HepG2 (cell line): ENCODE results near the gene SLC25A45. TPM values are rescaled to one million over a fixed set of nuclear protein-coding genes. Genes with fewer than 3 reads are reported as not detected.

Experiments
- MEIS1 ChIP-seq: sonication (generic); formaldehyde crosslinking; IDR thresholded peaks from 2 replicates; pipeline ENCODE4 v1.9.0; 2021; ENCODE audit warnings: mild to moderate bottlenecking, missing genetic modification reagents, moderate library complexity, borderline replicate concordance
- NFATC3 ChIP-seq: sonication (generic); formaldehyde crosslinking; IDR thresholded peaks from 2 replicates; pipeline ENCODE4 v1.5.1; 2020; ENCODE audit warnings: mild to moderate bottlenecking, missing genetic modification reagents
- NFYC ChIP-seq: IDR thresholded peaks from 2 replicates; pipeline ENCODE4 v1.6.1; 2016; ENCODE audit warnings: missing genetic modification reagents, missing compliant biosample characterization
- SAFB2 ChIP-seq: sonication (generic); formaldehyde crosslinking; IDR thresholded peaks from 2 replicates; pipeline ENCODE4 v1.5.1; 2020; ENCODE audit warnings: missing genetic modification reagents, low read depth, mild to moderate bottlenecking, borderline replicate concordance
- THAP9 ChIP-seq: sonication (generic); formaldehyde crosslinking; IDR thresholded peaks from 2 replicates; pipeline ENCODE4; 2020; ENCODE audit warnings: missing genetic modification reagents, mild to moderate bottlenecking, borderline replicate concordance
- ZBTB2 ChIP-seq: sonication (generic); formaldehyde crosslinking; IDR thresholded peaks from 2 replicates; pipeline ENCODE4 v1.8.0; 2022; ENCODE audit warnings: low read depth, missing genetic modification reagents
- ZC3H13 ChIP-seq: sonication (generic); formaldehyde crosslinking; IDR thresholded peaks from 2 replicates; pipeline ENCODE4 v1.8.1; 2023; ENCODE audit warnings: mild to moderate bottlenecking, missing genetic modification reagents, moderate library complexity
- ZGPAT ChIP-seq: IDR thresholded peaks from 2 replicates; pipeline ENCODE4 v1.6.1; 2016; ENCODE audit warnings: mild to moderate bottlenecking
- ZKSCAN5 ChIP-seq: sonication (generic); formaldehyde crosslinking; IDR thresholded peaks from 2 replicates; pipeline ENCODE4 v1.5.1; 2020; ENCODE audit warnings: mild to moderate bottlenecking, missing genetic modification reagents
- ZMAT3 ChIP-seq: sonication (generic); formaldehyde crosslinking; conservative IDR thresholded peaks from 2 replicates; pipeline ENCODE4 v1.7.0; 2021; ENCODE audit warnings: missing genetic modification reagents
- ZNF142 ChIP-seq: sonication (generic); formaldehyde crosslinking; IDR thresholded peaks from 2 replicates; pipeline ENCODE4 v1.4.0; 2020; ENCODE audit warnings: missing genetic modification reagents
- ZNF33A ChIP-seq: sonication (generic); formaldehyde crosslinking; IDR thresholded peaks from 2 replicates; pipeline ENCODE4 v1.5.1; 2020; ENCODE audit warnings: missing genetic modification reagents, mild to moderate bottlenecking, moderate library complexity, borderline replicate concordance
- ZNF589 ChIP-seq: sonication (generic); formaldehyde crosslinking; conservative IDR thresholded peaks from 2 replicates; pipeline ENCODE4 v1.8.0; 2022; ENCODE audit warnings: mild to moderate bottlenecking, moderate library complexity, missing genetic modification reagents
- polyA plus RNA-seq, 8 experiments: library from polyadenylated mRNA; depleted of rRNA in 3 of 8; stranded (reverse) in 7 of 8; unstranded in 1 of 8; fragments of >200 nt; fragmentation: Illumina TruSeq in 4 of 8; extraction: Trizol in 4 of 8; gene quantifications; 2 replicates each; pipeline versions ENCODE4 v1.2.1 to v1.2.3, GENCODE V29; 2011 to 2016; ENCODE audit warnings: low read depth in 4 of 8, missing spikeins in 1 of 8, mixed read lengths in 1 of 8; ENCODE audit not compliant: insufficient read depth in 1 of 8
- total RNA-seq, 5 experiments: library from RNA; depleted of rRNA; stranded (reverse); fragments of >200 nt; fragmentation: Illumina TruSeq; extraction: Trizol; gene quantifications; 2 replicates each; pipeline ENCODE4 v1.2.3, GENCODE V29; 2016; ENCODE audit warnings: low read depth in 1 of 5

The SLC25A45 gene
- total and polyA plus RNA-seq, 2 of the 13 experiments (the other 11 are each of a cell fraction or from before 2014, with no cell fraction given) = 1.2 to 3.4 TPM

GRCh38 chr11:65386307-65387140 lies 4.1 kb upstream of the SLC25A45 start, which contains the start of gene FRMD8 (continued):
- TF ChIP-seq ZGPAT (CRISPR knock-in tag) = peak; percentile 61
- 0 out of 2 replicates have a peak, but pooled peaks have one; percentile 35 for TF ChIP-seq THAP9 (CRISPR knock-in tag)
- no peak for TF ChIP-seq NFATC3
- TF ChIP-seq ZMAT3 (CRISPR knock-in tag) = 0 out of 2 replicates have a peak, but pooled peaks have one; percentile 49
- TF ChIP-seq ZC3H13 (CRISPR knock-in tag) = no peak
- no peak for TF ChIP-seq ZNF33A (CRISPR knock-in tag)
- TF ChIP-seq ZNF589 (CRISPR knock-in tag) = no peak
- peak; percentile 75 for TF ChIP-seq NFYC (CRISPR knock-in tag)
- TF ChIP-seq ZNF142 = no peak
- peak; percentile 45; the same call in 1 of the 2 replicates for TF ChIP-seq SAFB2 (CRISPR knock-in tag)
- TF ChIP-seq ZKSCAN5 (CRISPR knock-in tag) = no peak
- TF ChIP-seq MEIS1 = peak; percentile 54; the same call in 1 of the 2 replicates
- peak; percentile 40; the same call in 1 of the 2 replicates for TF ChIP-seq ZBTB2
